H1 (cell line): Measurements from ENCODE around the gene GTF2A1L. TPM values are rescaled to one million over a fixed set of nuclear protein-coding genes. Genes with fewer than 3 reads are reported as not detected.

ENCODE experiments used
- CREB1 ChIP-seq: IDR thresholded peaks from 2 replicates; pipeline ENCODE4 v1.6.1; 2012; ENCODE audit warnings: inconsistent platforms
- CTBP2 ChIP-seq: IDR thresholded peaks from 2 replicates; pipeline ENCODE4 v1.7.0; 2011; ENCODE audit warnings: borderline replicate concordance, mild to moderate bottlenecking, moderate library complexity, mixed read lengths, low read length; ENCODE audit not compliant: insufficient read depth, insufficient read length
- GABPA ChIP-seq: IDR thresholded peaks from 2 replicates; pipeline ENCODE4 v1.6.1; 2011; ENCODE audit warnings: mild to moderate bottlenecking, low read length, moderate library complexity, borderline replicate concordance; ENCODE audit not compliant: insufficient read depth
- SUZ12 ChIP-seq: fragments of 200-600 bp; sonication (generic); IDR thresholded peaks from 2 replicates; pipeline ENCODE4 v1.6.1; 2012; ENCODE audit warnings: mild to moderate bottlenecking, inconsistent platforms, low read length, moderate library complexity, mixed read lengths
- TBP ChIP-seq: IDR thresholded peaks from 2 replicates; pipeline ENCODE4 v1.6.1; 2011; ENCODE audit warnings: low read depth, low read length, improper control_type of control experiment
- polyA plus RNA-seq, 7 experiments: library from polyadenylated mRNA; depleted of rRNA in 3 of 7; stranded (reverse) in 5 of 7; unstranded in 2 of 7; fragments of >200 nt in 5 of 7; fragments of 200-250 nt in 2 of 7; gene quantifications; 1 replicate in 5 of 7; 2 replicates in 1 of 7; 4 replicates in 1 of 7; pipeline versions ENCODE4 v1.2.1 to v1.2.3, GENCODE V29; 2011 to 2013; ENCODE audit warnings: missing spikeins in 2 of 7, mixed read lengths in 2 of 7
- total RNA-seq: library from RNA; stranded (reverse); fragmentation: NEBNext Ultra II Directional; extraction: Animal tissue kit (Norgen Biotek cat#: 25700); gene quantifications from 2 replicates; pipeline ENCODE4 v1.2.1, GENCODE V29; 2021

Gene GTF2A1L
- total and polyA plus RNA-seq, 2 of the 8 experiments (the other 6 are each of a cell fraction or from before 2014, with no cell fraction given): 0.18 TPM; not detected in 1

DNA sequence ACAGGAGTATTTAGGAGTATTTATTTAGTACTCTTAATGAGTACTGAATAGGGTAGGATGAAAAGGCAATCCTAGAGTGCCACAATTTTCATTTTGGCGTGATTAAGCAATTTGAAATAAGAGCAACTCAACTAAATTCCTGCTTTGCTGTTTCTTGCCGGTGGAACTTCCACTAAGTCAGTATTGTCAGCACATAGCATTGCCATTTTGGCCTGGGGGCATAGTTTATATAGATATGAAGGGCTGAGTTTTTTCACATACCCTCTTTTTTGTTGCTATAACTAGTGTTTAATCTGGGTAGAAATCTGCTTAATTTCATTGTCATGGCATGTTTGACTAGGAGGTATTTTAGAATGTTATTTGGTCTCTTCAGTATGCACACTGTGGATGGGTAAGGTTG lies 1.9 kb downstream of the GTF2A1L start (continued):
- TF ChIP-seq CTBP2: no peak
- no peak for TF ChIP-seq SUZ12
- no peak for TF ChIP-seq GABPA
- no peak for TF ChIP-seq TBP
- no peak for TF ChIP-seq CREB1
